ENCODE data around the gene NPEPL1. TPM values are rescaled to one million over a fixed set of nuclear protein-coding genes. Genes with fewer than 3 reads are reported as not detected.

NPEPL1 gene
- total and polyA plus RNA-seq, 10 of the 15 experiments (the other 5 are each of a cell fraction or from before 2014, with no cell fraction given) = 0.08 to 21.3 (median 10.2) TPM

- H3K9me3 ChIP-seq (replicated peaks; ENCODE audit: control insufficient read depth, insufficient read depth, low read length) = no peaks in the 10 kb centered on the region
- no peak overlapping the region for H3K4me3 ChIP-seq
- RAD21 ChIA-PET (ENCODE audit: unreplicated experiment) = no interaction called here
- in situ Hi-C loops (cut with MboI) = loop anchor here (25.0 kb wide), 1 partner anchor 462 kb away; the partner anchor contains the start of gene ANKRD60
- FAIRE-seq = no peak
- CTCF ChIA-PET = no interaction called here
- H4K20me1 ChIP-seq (ENCODE audit: control insufficient read depth, insufficient read depth) = no peaks in the 10 kb centered on the region
- POLR2A ChIA-PET = no interaction called here
- WGBS (ENCODE audit: insufficient coverage, insufficient replicate concordance, low lambda C conversion rate, missing lambda C conversion rate) = 93% methylated on average over 9 of the region's 9 CpGs
- no peak for DNase-seq (ENCODE audit: low read depth, low spot score)
- H3K9ac ChIP-seq (ENCODE audit: control insufficient read depth, insufficient read depth, low read length) = no peak overlapping the region
- BruUV-seq (replicated peaks) = no TSS peak
- H3K27ac ChIP-seq (ENCODE audit: control insufficient read depth, insufficient read depth) = no peak overlapping the region
- H3K79me2 ChIP-seq (ENCODE audit: control insufficient read depth, insufficient read depth, low read length) = no peaks in the 10 kb centered on the region
- intact Hi-C loops (cut with micrococcal nuclease; ENCODE audit: unreplicated experiment) = loop anchor here (10.0 kb wide), 1 partner anchor 465 kb away; no protein-coding TSS in a partner anchor
- no peaks in the 10 kb centered on the region for H3K4me1 ChIP-seq (ENCODE audit: control insufficient read depth, insufficient read depth, low read length)
- no peaks in the 10 kb centered on the region for H3K27me3 ChIP-seq (replicated peaks in 1 of 2; ENCODE audit: control insufficient read depth in 2 of 2, insufficient read depth in 2 of 2, low read length in 1 of 2)
- peaks cover 1 to 3% of the 10 kb centered on the region in 2 experiments; a peak in 3 of 4 replicates for H3K36me3 ChIP-seq (ENCODE audit: control insufficient read depth in 2 of 2, insufficient read depth in 2 of 2, low read length in 1 of 2)
- SMC1A ChIA-PET (ENCODE audit: uncharacterized antibody, unreplicated experiment) = interaction anchor here (0.6 kb wide), 1 partner anchor 241 kb away, joined by 3 read pairs; no protein-coding TSS in a partner anchor
- H2AFZ ChIP-seq (ENCODE audit: control insufficient read depth, low read depth, low read length) = no peak overlapping the region
- no peak for ATAC-seq
- no peak for TF ChIP-seq ELK1 (IDR thresholded peaks at IDR 0.05; ENCODE audit: low read depth, low read length)
- 0 out of 2 replicates have a peak, but pooled peaks have one; percentile 9 for TF ChIP-seq POLR2A (IDR thresholded peaks at IDR 0.05; ENCODE audit: low read depth, low read length)
- H3K4me2 ChIP-seq (ENCODE audit: control insufficient read depth, insufficient read depth) = no peak overlapping the region
Measured at GRCh38 chr20:58699623-58700107, 7.1 kb downstream of the NPEPL1 start.

GRCh38 chr20:58700121-58700821 lies 7.7 kb downstream of the NPEPL1 start:
- Histone ChIP-seq H3K9me3 (replicated peaks; ENCODE audit: control insufficient read depth, insufficient read depth, low read length) (no peaks in the 10 kb centered on the region), H3K9ac (ENCODE audit: control insufficient read depth, insufficient read depth, low read length) (no peak overlapping the region), H4K20me1 (ENCODE audit: control insufficient read depth, insufficient read depth) (no peaks in the 10 kb centered on the region), H3K79me2 (ENCODE audit: control insufficient read depth, insufficient read depth, low read length) (no peaks in the 10 kb centered on the region), H3K4me3 (no peak overlapping the region), H3K27me3 (replicated peaks in 1 of 2; ENCODE audit: control insufficient read depth in 2 of 2, insufficient read depth in 2 of 2, low read length in 1 of 2) (no peaks in the 10 kb centered on the region), H3K36me3 (ENCODE audit: control insufficient read depth in 2 of 2, insufficient read depth in 2 of 2, low read length in 1 of 2) (peaks cover 1 to 3% of the 10 kb centered on the region in 2 experiments; a peak in 3 of 4 replicates), H3K27ac (ENCODE audit: control insufficient read depth, insufficient read depth) (no peak overlapping the region), H3K4me2 (ENCODE audit: control insufficient read depth, insufficient read depth) (no peak overlapping the region), H3K4me1 (ENCODE audit: control insufficient read depth, insufficient read depth, low read length) (no peaks in the 10 kb centered on the region), H2AFZ (ENCODE audit: control insufficient read depth, low read depth, low read length) (no peak overlapping the region)
- TF ChIP-seq CBFB (IDR thresholded peaks at IDR 0.05; ENCODE audit: low read depth) (no peak), TCF3 (IDR thresholded peaks at IDR 0.05; ENCODE audit: borderline replicate concordance, insufficient read depth, low read depth, low read length) (0 out of 2 replicates have a peak, but pooled peaks have one; percentile 27), BCL3 (IDR thresholded peaks at IDR 0.05; ENCODE audit: borderline replicate concordance, insufficient read depth, low read depth, low read length, poor library complexity, severe bottlenecking) (peak; percentile 69)
- BruUV-seq (replicated peaks) = no TSS peak
- ATAC-seq (no peak), FAIRE-seq (no peak), DNase-seq (ENCODE audit: low read depth, low spot score) (no peak)
- ChIA-PET CTCF (no interaction called here), SMC1A (ENCODE audit: uncharacterized antibody, unreplicated experiment) (interaction anchor here (0.6 kb wide), 1 partner anchor 241 kb away, joined by 3 read pairs; no protein-coding TSS in a partner anchor), RAD21 (ENCODE audit: unreplicated experiment) (no interaction called here), POLR2A (no interaction called here)
- in situ Hi-C loops (cut with MboI) = no loop called here
- intact Hi-C loops (cut with micrococcal nuclease; ENCODE audit: unreplicated experiment) = no loop called here
- 82% methylated on average over 11 of the region's 11 CpGs for WGBS (ENCODE audit: insufficient coverage, insufficient replicate concordance, low lambda C conversion rate, missing lambda C conversion rate)

Data from GM12878 (cell line).